ENCODE measurements around the gene GPATCH8. TPM values are rescaled to one million over a fixed set of nuclear protein-coding genes. Genes with fewer than 3 reads are reported as not detected.
"Not testable (repeated sequence)": the region's sequence is repeated elsewhere in the genome, so short reads cannot be mapped to it uniquely, and the experiment has no call there.

The GPATCH8 gene
- polyA plus RNA-seq, 1 donor from 2014 or later: 24.5 TPM

DNA sequence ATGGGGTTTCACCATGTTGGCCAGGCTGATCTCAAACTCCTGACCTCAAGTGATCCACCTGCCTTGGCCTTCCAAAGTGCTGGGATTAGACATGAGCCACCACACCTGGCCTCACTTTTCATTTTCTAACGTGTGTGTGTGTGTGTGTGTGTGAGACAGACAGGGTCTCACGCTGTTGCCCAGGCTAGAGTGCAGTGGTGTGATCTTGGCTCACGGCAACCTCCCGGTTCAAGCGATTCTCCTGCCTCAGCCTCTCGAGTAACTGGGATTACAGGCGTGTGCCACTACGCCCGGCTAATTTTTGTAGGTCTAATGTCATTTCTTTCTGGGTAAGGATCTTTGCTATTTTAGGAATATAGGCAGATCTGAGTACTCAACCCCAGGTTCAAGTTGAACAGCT, 109.1 kb downstream of the GPATCH8 start:
- not testable (repeated sequence) for H3F3A ChIP-seq (ENCODE audit: insufficient read depth, low read length, poor library complexity, severe bottlenecking); H3K9me3 ChIP-seq (ENCODE audit: low read length); H2AFZ ChIP-seq (ENCODE audit: low read depth, low read length); H3K27ac ChIP-seq (ENCODE audit: low read length); H3K27me3 ChIP-seq (ENCODE audit: insufficient read depth, low read depth, low read length); H3K4me3 ChIP-seq (ENCODE audit: low read length); H3K4me2 ChIP-seq (ENCODE audit: low read length); H3K9me2 ChIP-seq (ENCODE audit: insufficient read depth, low read length); H4K20me1 ChIP-seq (ENCODE audit: insufficient read depth); H3K79me2 ChIP-seq (replicated peaks; ENCODE audit: insufficient read depth, low read length); H3K36me3 ChIP-seq (ENCODE audit: insufficient read depth, low read length); H3K9ac ChIP-seq (ENCODE audit: low read length)

DNA sequence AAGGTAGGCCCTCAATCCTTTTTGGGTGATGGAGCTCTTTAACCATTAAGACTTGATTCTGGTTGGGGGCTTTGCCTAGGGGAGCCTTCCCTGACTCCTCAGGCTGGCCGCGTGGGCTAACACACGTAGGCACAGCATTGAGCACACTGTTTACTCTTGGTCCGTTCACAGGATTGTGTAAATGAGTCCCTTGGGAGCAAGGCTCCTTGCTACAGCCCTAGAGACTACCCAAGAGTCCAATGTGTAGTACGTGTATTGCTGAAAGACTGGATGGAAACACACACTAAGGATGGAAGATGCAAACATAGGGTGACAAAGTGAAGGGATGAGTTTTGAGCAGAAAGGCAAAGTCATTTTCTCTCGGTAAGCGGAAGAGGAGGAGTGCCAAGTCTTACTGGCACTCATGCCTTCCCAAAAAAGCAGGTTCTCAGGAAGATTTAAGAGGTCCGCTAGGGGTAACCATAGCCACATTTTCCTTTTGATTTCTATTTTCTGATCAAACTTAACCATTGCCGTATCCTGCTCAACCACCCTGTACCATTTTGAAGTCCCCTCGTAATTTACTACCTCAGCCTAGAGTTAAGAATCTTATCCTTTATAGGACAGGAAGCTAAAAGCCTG, 112.8 kb downstream of the GPATCH8 start:
- Histone ChIP-seq H4K20me1 (ENCODE audit: insufficient read depth) (no peaks in the 10 kb centered on the region), H3K27me3 (ENCODE audit: insufficient read depth, low read depth, low read length) (peaks cover 7% of the 10 kb centered on the region), H3K79me2 (replicated peaks; ENCODE audit: insufficient read depth, low read length) (no peaks in the 10 kb centered on the region), H3K9ac (ENCODE audit: low read length) (no peak overlapping the region), H3K9me3 (ENCODE audit: low read length) (no peaks in the 10 kb centered on the region), H3K9me2 (ENCODE audit: insufficient read depth, low read length) (no peaks in the 10 kb centered on the region), H2AFZ (ENCODE audit: low read depth, low read length) (no peak overlapping the region), H3F3A (ENCODE audit: insufficient read depth, low read length, poor library complexity, severe bottlenecking) (no peaks in the 10 kb centered on the region), H3K27ac (ENCODE audit: low read length) (no peak overlapping the region), H3K36me3 (ENCODE audit: insufficient read depth, low read length) (no peaks in the 10 kb centered on the region), H3K4me3 (ENCODE audit: low read length) (no peak overlapping the region), H3K4me2 (ENCODE audit: low read length) (no peak overlapping the region)
- TF ChIP-seq EZH2 (IDR thresholded peaks at IDR 0.05; ENCODE audit: borderline replicate concordance, insufficient read depth, low read length, poor library complexity, severe bottlenecking) (no peak), POLR2AphosphoS5 (IDR thresholded peaks at IDR 0.05) (no peak), RAD21 (conservative IDR thresholded peaks at IDR 0.05) (no peak), TAF1 (IDR thresholded peaks at IDR 0.05; ENCODE audit: low read depth) (no peak), MXI1 (conservative IDR thresholded peaks at IDR 0.05; ENCODE audit: poor library complexity, severe bottlenecking) (no peak), SMC3 (conservative IDR thresholded peaks at IDR 0.05; ENCODE audit: poor library complexity) (no peak), EP300 (conservative IDR thresholded peaks at IDR 0.05; ENCODE audit: poor library complexity, severe bottlenecking) (no peak)
- TF ChIP-seq, protein P1, sequence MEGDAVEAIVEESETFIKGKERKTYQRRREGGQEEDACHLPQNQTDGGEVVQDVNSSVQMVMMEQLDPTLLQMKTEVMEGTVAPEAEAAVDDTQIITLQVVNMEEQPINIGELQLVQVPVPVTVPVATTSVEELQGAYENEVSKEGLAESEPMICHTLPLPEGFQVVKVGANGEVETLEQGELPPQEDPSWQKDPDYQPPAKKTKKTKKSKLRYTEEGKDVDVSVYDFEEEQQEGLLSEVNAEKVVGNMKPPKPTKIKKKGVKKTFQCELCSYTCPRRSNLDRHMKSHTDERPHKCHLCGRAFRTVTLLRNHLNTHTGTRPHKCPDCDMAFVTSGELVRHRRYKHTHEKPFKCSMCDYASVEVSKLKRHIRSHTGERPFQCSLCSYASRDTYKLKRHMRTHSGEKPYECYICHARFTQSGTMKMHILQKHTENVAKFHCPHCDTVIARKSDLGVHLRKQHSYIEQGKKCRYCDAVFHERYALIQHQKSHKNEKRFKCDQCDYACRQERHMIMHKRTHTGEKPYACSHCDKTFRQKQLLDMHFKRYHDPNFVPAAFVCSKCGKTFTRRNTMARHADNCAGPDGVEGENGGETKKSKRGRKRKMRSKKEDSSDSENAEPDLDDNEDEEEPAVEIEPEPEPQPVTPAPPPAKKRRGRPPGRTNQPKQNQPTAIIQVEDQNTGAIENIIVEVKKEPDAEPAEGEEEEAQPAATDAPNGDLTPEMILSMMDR (IDR thresholded peaks at IDR 0.05; ENCODE audit: poor library complexity, severe bottlenecking): no peak
- TF ChIP-seq, protein P2, sequence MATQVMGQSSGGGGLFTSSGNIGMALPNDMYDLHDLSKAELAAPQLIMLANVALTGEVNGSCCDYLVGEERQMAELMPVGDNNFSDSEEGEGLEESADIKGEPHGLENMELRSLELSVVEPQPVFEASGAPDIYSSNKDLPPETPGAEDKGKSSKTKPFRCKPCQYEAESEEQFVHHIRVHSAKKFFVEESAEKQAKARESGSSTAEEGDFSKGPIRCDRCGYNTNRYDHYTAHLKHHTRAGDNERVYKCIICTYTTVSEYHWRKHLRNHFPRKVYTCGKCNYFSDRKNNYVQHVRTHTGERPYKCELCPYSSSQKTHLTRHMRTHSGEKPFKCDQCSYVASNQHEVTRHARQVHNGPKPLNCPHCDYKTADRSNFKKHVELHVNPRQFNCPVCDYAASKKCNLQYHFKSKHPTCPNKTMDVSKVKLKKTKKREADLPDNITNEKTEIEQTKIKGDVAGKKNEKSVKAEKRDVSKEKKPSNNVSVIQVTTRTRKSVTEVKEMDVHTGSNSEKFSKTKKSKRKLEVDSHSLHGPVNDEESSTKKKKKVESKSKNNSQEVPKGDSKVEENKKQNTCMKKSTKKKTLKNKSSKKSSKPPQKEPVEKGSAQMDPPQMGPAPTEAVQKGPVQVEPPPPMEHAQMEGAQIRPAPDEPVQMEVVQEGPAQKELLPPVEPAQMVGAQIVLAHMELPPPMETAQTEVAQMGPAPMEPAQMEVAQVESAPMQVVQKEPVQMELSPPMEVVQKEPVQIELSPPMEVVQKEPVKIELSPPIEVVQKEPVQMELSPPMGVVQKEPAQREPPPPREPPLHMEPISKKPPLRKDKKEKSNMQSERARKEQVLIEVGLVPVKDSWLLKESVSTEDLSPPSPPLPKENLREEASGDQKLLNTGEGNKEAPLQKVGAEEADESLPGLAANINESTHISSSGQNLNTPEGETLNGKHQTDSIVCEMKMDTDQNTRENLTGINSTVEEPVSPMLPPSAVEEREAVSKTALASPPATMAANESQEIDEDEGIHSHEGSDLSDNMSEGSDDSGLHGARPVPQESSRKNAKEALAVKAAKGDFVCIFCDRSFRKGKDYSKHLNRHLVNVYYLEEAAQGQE (IDR thresholded peaks at IDR 0.05; ENCODE audit: borderline replicate concordance): no peak

Data from neural cell (in vitro differentiated cells).